GM19025 (cell line): ENCODE results near the gene OR2K2.
"Not testable (repeated sequence)": the region's sequence is repeated elsewhere in the genome, so short reads cannot be mapped to it uniquely, and the experiment has no call there.

ENCODE experiments used
- ATAC-seq: cut with Tn5 transposase; IDR thresholded peaks from one replicate; pipeline ENCODE4 v1.9.1; 2021; ENCODE audit warnings: mild to moderate bottlenecking, low read depth, moderate library complexity; ENCODE audit not compliant: unreplicated experiment

The OR2K2 gene

GRCh38 chr9:111330124-111330523, at the start of gene OR2K2:
TSS of gene OR2K2 (minus strand) at chr9:111330224. CDS start at chr9:111328433, 1,791 bp downstream.
- no peak for ATAC-seq

DNA sequence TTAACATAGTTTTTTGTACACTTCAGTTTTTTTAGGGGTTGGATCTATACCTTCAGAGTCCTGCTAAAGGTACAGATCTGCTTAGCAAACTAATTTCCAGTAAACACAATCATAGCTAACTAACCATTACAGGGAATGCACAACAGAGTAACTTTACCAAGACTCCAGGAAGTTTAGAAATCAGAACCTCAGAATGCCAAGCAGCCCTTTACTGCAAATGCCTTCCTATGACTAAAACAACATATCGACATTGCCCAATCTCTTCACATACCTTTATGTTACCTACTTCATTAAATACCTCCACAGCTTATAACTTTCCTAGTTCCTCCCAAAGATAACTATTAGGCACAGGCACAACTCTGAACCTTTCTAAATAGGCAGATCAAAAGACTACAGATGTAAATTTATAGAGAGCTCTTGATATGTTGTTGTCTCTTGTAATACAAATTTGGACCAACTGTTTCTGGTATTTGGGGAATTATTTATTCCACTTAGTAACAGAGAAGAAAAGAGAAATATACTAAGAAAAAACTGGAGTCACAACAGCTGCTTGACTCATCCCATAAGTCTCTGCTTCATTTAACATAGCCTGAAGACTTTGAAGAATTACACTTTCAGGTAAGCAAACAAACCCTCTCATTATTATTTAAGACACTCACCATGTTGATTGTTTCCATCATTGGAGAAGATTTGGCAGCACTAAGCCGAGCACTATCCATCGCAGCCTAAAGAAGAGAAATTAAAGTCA, 46.0 kb upstream of the OR2K2 start:
- no peak for ATAC-seq

GRCh38 chr9:111375062-111375461, 45.0 kb upstream of the OR2K2 start:
- ATAC-seq, result no peak

- no peak for ATAC-seq
Observed at GRCh38 chr9:111372297-111372696, 42.3 kb upstream of the OR2K2 start.

DNA sequence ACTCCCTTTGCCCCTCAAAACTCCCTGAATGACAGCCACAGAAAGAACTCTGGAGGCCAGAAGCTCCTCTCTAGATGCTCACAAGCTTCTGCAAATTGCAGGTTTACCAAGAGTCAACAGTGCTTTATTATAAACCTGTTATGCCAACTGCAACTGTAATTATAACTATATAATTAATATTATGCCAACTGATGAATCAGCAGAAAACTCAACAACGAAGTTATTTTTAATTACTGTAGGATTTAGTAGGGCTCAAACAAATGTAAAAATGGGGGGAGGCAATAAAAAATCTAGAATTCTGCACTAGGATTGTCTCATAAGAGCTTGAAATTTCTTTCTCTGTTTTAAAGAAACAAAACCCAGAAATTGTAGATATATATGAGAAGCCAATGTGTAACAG, 37.0 kb upstream of the OR2K2 start:
- no peak for ATAC-seq

- ATAC-seq, result no peak
Observed at GRCh38 chr9:111362526-111362925, 32.5 kb upstream of the OR2K2 start.

DNA sequence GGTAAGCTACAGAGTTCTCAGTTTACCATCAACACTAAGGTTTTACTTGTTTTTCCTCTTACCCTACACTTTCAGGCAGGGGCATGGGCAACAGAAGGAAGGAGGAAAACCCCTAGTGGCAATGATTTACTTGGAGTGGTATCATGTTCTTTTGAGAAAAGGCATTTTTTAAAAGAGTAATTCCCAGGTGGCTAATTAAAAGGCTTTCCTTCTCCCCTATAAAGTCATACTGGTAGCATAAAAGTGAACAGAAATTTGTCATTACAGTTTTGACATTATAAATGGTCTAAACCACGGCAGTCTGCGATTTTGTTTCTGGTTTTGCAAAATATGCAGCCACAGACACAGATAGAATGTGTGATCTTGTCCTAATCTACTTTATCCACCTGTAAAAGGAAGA, 30.9 kb upstream of the OR2K2 start:
- peak; percentile 51 for ATAC-seq

DNA sequence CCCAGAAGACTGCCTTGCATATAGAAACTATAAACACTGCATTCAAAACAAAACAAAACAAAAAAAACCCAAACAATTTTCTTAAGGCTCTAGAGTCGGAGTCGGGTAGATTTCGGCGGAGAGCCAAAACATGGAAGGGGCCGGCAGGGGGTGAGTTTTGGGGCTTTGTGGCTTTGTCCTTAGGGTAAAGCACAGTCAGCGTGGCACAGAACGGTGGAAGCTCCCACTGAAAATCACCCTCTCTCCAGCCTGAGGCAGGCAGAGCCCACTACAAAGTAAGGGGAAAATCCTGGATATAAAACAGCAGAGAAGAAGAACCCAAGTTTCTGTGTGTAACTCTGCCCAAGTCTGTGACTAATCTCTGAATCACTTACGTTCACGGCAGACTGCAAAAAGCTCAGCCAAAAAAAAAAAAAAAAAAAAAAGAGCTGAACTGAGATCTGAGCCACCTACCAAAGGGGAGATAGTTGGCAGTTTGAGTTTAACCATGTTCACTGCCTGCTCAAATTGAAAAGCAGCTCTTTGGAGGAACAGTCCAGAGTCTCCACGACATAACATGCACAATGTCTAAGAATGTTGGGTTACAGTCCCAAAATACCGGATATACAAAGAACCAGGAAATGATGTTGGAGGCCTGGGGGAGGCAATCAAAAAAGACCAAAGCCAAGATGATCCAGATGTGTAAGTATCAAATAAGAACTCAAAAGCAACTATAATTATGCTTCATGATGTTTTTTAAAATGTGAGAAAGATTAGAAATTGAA, 26.6 kb upstream of the OR2K2 start:
- ATAC-seq, result no peak

DNA sequence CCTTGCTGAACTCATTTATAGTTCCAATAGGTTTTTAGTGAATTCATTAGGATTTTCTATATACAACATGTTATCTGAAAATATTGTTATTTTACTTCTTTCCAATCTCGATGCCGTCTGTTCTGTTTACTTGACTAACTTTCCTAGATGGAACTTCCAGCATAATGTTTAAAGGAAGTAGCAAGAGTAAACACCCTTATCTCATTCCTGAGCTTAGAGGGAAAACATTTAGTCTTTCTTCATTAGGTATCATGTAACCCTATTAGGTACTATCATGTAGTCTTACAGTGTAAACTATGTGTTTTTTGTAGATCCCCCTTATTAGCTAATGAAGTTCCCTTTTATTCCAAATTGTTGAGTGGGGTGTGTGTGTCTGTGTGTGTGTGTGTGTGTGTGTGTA, 22.5 kb upstream of the OR2K2 start:
- ATAC-seq, result no peak

GRCh38 chr9:111350556-111350955, 20.5 kb upstream of the OR2K2 start:
- ATAC-seq, result no peak

- no peak for ATAC-seq
Observed at GRCh38 chr9:111349766-111350165, 19.7 kb upstream of the OR2K2 start.

DNA sequence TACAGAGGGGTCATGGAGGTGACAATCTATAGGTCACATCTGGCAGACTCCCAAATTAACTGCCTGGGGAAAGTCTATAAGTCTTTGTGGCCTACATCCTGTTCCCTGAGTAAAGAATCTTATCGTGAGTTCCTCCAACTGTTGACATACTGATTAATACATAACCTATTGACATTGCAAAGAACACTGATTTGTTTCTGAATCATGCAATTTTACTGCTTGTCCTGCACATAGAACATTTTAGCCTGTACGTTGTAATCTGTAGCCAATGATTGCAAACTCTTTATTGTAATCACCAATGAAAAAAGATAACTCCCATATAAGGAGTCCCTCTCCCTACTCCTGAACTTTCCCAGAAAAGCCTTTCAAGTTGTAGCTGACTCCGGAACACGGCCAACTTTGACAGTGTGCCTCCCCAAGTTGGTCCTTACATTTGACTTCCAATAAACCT, 18.8 kb upstream of the OR2K2 start:
- ATAC-seq, result no peak

GRCh38 chr9:111334318-111334863, 4.4 kb upstream of the OR2K2 start:
- not testable (repeated sequence) for ATAC-seq

DNA sequence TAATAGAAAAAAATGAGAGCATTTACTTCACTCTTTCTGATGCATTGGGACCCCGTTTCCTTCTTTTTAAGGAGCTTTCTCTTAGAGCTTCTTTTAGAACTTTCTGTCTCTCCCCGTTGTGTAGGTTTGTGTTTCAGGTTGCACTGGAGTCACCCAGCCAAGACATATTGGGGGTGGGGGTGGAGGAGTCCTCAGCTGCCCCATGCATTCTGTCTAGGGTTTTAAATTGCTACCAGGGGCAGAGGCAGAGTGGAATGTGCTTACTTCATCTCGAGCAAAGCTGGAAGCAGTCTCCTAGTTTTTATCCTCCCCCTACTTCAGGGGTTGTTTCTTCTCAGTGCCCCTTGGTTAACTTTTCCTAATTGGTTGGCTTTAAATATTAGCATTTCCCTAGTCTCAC, 9.4 kb downstream of the OR2K2 start:
- no peak for ATAC-seq

- ATAC-seq, result no peak
Observed at GRCh38 chr9:111316796-111317195, 13.2 kb downstream of the OR2K2 start.

GRCh38 chr9:111305914-111306313, 24.1 kb downstream of the OR2K2 start:
- ATAC-seq, result no peak

DNA sequence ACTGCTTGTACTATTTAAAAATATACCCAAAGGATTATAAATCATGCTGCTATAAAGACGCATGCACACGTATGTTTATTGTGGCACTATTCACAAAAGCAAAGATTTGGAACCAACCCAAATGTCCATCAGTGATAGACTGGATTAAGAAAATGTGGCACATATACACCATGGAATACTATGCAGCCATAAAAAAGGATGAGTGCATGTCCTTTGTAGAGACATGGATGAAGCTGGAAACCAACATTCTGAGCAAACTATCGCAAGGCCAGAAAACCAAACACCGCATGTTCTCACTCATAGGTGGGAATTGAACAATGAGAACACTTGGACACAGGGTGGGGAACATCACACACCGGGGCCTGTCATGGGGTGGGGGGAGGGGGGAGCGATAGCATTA, 26.0 kb downstream of the OR2K2 start:
- ATAC-seq, result not testable (repeated sequence)

- no peak for ATAC-seq
Observed at GRCh38 chr9:111301195-111301594, 28.8 kb downstream of the OR2K2 start.

DNA sequence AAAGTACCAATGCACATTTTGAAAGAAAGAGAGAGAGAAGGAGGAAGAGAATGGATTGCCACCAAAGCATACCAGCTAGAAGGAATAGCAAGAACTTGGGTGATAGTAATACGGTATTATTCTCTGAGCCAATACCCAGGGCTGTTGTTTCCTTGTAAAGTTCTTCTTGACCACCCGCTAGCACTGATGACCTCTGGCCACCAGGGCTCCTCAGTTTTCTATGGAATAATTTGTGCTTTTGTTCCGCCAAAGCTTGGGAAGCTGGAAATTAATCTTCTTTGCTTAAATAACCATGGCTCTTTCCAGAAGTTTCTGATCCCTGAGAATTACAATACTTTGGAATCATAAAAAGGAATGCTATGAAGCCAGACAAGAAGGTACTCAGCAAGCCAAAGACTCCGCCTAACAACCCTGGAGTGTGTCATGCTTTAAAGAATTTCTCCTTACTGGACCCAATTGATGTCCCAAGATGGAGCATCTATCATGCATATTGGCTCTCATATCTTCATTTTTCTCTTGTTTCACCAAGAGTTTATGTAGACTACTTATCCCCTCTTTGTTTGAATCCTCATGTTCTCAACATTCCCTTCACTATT, 29.8 kb downstream of the OR2K2 start:
- ATAC-seq, result no peak

GRCh38 chr9:111299599-111299966, 30.4 kb downstream of the OR2K2 start:
- not testable (repeated sequence) for ATAC-seq
